Measurements from ENCODE around the gene FAM227B. TPM values are rescaled to one million over a fixed set of nuclear protein-coding genes. Genes with fewer than 3 reads are reported as not detected.

Gene FAM227B
- total RNA-seq, 1 experiment from 2014 or later: 2.3 TPM

GRCh38 chr15:49473031-49473430, 147.6 kb downstream of the FAM227B start:
- DNase-seq: no peak
- no peaks in the 10 kb centered on the region for H3K4me1 Mint-ChIP-seq (ENCODE audit: low read depth, unreplicated experiment)
- no peaks in the 10 kb centered on the region for H3K9me3 Mint-ChIP-seq (ENCODE audit: unreplicated experiment)
- no peak for TF ChIP-seq CTCF (IDR thresholded peaks at IDR 0.05; ENCODE audit: insufficient read depth in 1 of 2, low read depth in 1 of 2, low read length in 1 of 2, severe bottlenecking in 1 of 2, unreplicated experiment in 1 of 2)
- H3K27ac Mint-ChIP-seq (ENCODE audit: unreplicated experiment): no peak overlapping the region
- peaks cover 10% of the 10 kb centered on the region for H3K27me3 Mint-ChIP-seq (ENCODE audit: insufficient read depth, unreplicated experiment)
- no peaks in the 10 kb centered on the region for H3K36me3 Mint-ChIP-seq (ENCODE audit: insufficient read depth, unreplicated experiment)
- H3K4me3 Mint-ChIP-seq (ENCODE audit: unreplicated experiment): no peak overlapping the region
- BruUV-seq (replicated peaks): no TSS peak
- intact Hi-C loops (cut with micrococcal nuclease; ENCODE audit: unreplicated experiment): loop anchor here (10.0 kb wide), 1 partner anchor 532 kb away; no protein-coding TSS in a partner anchor
- CTCF ChIA-PET: no interaction called here
- no peaks in the 10 kb centered on the region for H3K27me3 ChIP-seq (replicated peaks; ENCODE audit: control insufficient read depth, insufficient read depth, low read length)
- H3K4me1 ChIP-seq: no peaks in the 10 kb centered on the region; the same call in 1 of the 2 replicates
- POLR2A ChIA-PET: no interaction called here
- no peaks in the 10 kb centered on the region for H3K36me3 ChIP-seq (ENCODE audit: control insufficient read depth, insufficient read depth, low read length)
- no peaks in the 10 kb centered on the region for H3K9me3 ChIP-seq
- H3K4me3 ChIP-seq (ENCODE audit: low read depth, low read length): no peak overlapping the region

- intact Hi-C loops (cut with micrococcal nuclease; ENCODE audit: unreplicated experiment): loop anchor here (10.0 kb wide), 1 partner anchor 532 kb away; no protein-coding TSS in a partner anchor
- H3K36me3 ChIP-seq (ENCODE audit: control insufficient read depth, insufficient read depth, low read length): no peaks in the 10 kb centered on the region
- no peaks in the 10 kb centered on the region for H3K9me3 Mint-ChIP-seq (ENCODE audit: unreplicated experiment)
- H3K4me3 ChIP-seq (ENCODE audit: low read depth, low read length): no peak overlapping the region
- BruUV-seq (replicated peaks): no TSS peak
- no peak overlapping the region for H3K27ac Mint-ChIP-seq (ENCODE audit: unreplicated experiment)
- H3K4me1 Mint-ChIP-seq (ENCODE audit: low read depth, unreplicated experiment): no peaks in the 10 kb centered on the region
- POLR2A ChIA-PET: no interaction called here
- no peak overlapping the region for H3K4me3 Mint-ChIP-seq (ENCODE audit: unreplicated experiment)
- no peak for DNase-seq
- CTCF ChIA-PET: no interaction called here
- peaks cover 10% of the 10 kb centered on the region for H3K27me3 Mint-ChIP-seq (ENCODE audit: insufficient read depth, unreplicated experiment)
- H3K9me3 ChIP-seq: no peaks in the 10 kb centered on the region
- no peaks in the 10 kb centered on the region for H3K27me3 ChIP-seq (replicated peaks; ENCODE audit: control insufficient read depth, insufficient read depth, low read length)
- no peak for TF ChIP-seq CTCF (IDR thresholded peaks at IDR 0.05; ENCODE audit: insufficient read depth in 1 of 2, low read depth in 1 of 2, low read length in 1 of 2, severe bottlenecking in 1 of 2, unreplicated experiment in 1 of 2)
- H3K4me1 ChIP-seq: no peaks in the 10 kb centered on the region; the same call in 1 of the 2 replicates
- no peaks in the 10 kb centered on the region for H3K36me3 Mint-ChIP-seq (ENCODE audit: insufficient read depth, unreplicated experiment)
Measured at GRCh38 chr15:49472338-49472737, 148.3 kb downstream of the FAM227B start.

GRCh38 chr15:49471733-49472132, 148.9 kb downstream of the FAM227B start:
- Histone ChIP-seq H3K27me3 (replicated peaks; ENCODE audit: control insufficient read depth, insufficient read depth, low read length) (no peaks in the 10 kb centered on the region), H3K36me3 (ENCODE audit: control insufficient read depth, insufficient read depth, low read length) (no peaks in the 10 kb centered on the region), H3K9me3 (no peaks in the 10 kb centered on the region), H3K4me3 (ENCODE audit: low read depth, low read length) (no peak overlapping the region), H3K4me1 (no peaks in the 10 kb centered on the region; the same call in 1 of the 2 replicates)
- Mint-ChIP-seq H3K27me3 (ENCODE audit: insufficient read depth, unreplicated experiment) (peaks cover 10% of the 10 kb centered on the region), H3K36me3 (ENCODE audit: insufficient read depth, unreplicated experiment) (no peaks in the 10 kb centered on the region), H3K27ac (ENCODE audit: unreplicated experiment) (no peak overlapping the region), H3K4me3 (ENCODE audit: unreplicated experiment) (no peak overlapping the region), H3K4me1 (ENCODE audit: low read depth, unreplicated experiment) (no peaks in the 10 kb centered on the region), H3K9me3 (ENCODE audit: unreplicated experiment) (no peaks in the 10 kb centered on the region)
- CTCF ChIA-PET: interaction anchor here (0.7 kb wide), 1 partner anchor 132 kb away, joined by 4 read pairs; no protein-coding TSS in a partner anchor
- no TSS peak for BruUV-seq (replicated peaks)
- no peak for TF ChIP-seq CTCF (IDR thresholded peaks at IDR 0.05; ENCODE audit: insufficient read depth in 1 of 2, low read depth in 1 of 2, low read length in 1 of 2, severe bottlenecking in 1 of 2, unreplicated experiment in 1 of 2)
- DNase-seq: no peak
- intact Hi-C loops (cut with micrococcal nuclease; ENCODE audit: unreplicated experiment): loop anchor here (2.0 to 10.0 kb wide), 2 partner anchors 361 to 533 kb away; no protein-coding TSS in a partner anchor
- POLR2A ChIA-PET: no interaction called here

Measured in Caco-2 (cell line).